Endothelial cell of umbilical vein (primary cell): Measurements from ENCODE around the gene USP33. TPM values are rescaled to one million over a fixed set of nuclear protein-coding genes. Genes with fewer than 3 reads are reported as not detected.
"Not testable (repeated sequence)": the region's sequence is repeated elsewhere in the genome, so short reads cannot be mapped to it uniquely, and the experiment has no call there.

ENCODE experiments used
- BruUV-seq: library from RNA; stranded (reverse); fragments of 400-500 nt; replicated peaks from 2 replicates; lab custom pipeline; 2021; lab: Mats Ljungman, UMichigan
- CTCF ChIA-PET: fragments of 300-600, 350-600 bp; sonication (Branson Sonifier 250); formaldehyde crosslinking; loops from one replicate; lab custom pipeline; 2021; ENCODE audit warnings: antibody characterized with exemption, inconsistent platforms; lab: Charles Lee
- POLR2A ChIA-PET: fragments of 300-600, 350-600 bp; sonication (Branson Sonifier 250); formaldehyde crosslinking; loops from one replicate; lab custom pipeline; 2021; ENCODE audit warnings: antibody characterized with exemption, inconsistent platforms; lab: Charles Lee
- DNase-seq: peaks from one replicate; pipeline ENCODE4 v3.0.0-alpha.2; 2011; ENCODE audit warnings: low read depth, low spot score
- FAIRE-seq: peaks from 2 replicates; lab custom pipeline; 2011; peaks lifted over from hg19 to GRCh38; lab: Jason Lieb, UNC
- H2AFZ ChIP-seq: 2 replicates; pipeline ENCODE4 v1.6.0; 2012; ENCODE audit warnings: low read depth, low read length, control low read depth, inconsistent platforms
- H3K27ac ChIP-seq: 2 replicates; pipeline ENCODE4 v1.5.1; 2011; ENCODE audit warnings: low read depth, mild to moderate bottlenecking, control low read depth, low read length, moderate library complexity; ENCODE audit not compliant: insufficient read depth
- H3K27me3 ChIP-seq, 2 experiments: 2 replicates each; pipeline versions ENCODE4 v1.6.0 to v1.6.1; 2011; ENCODE audit warnings: low read length in 2 of 2, mixed read lengths in 1 of 2; ENCODE audit not compliant: control insufficient read depth in 2 of 2, insufficient read depth in 2 of 2
- H3K36me3 ChIP-seq, 2 experiments: 2 replicates in 1 of 2; 3 replicates in 1 of 2; pipeline ENCODE4 v1.5.1; 2011; ENCODE audit warnings: low read length in 2 of 2, mild to moderate bottlenecking in 1 of 2, moderate library complexity in 1 of 2; ENCODE audit not compliant: control insufficient read depth in 2 of 2, insufficient read depth in 2 of 2; ENCODE audit errors: extremely low read depth in 1 of 2
- H3K4me1 ChIP-seq: 3 replicates; pipeline ENCODE4 v1.5.1; 2011; ENCODE audit warnings: mild to moderate bottlenecking, low read length; ENCODE audit not compliant: control insufficient read depth, insufficient read depth; ENCODE audit errors: extremely low read depth
- H3K4me2 ChIP-seq: 2 replicates; pipeline ENCODE4 v1.6.1; 2011; ENCODE audit warnings: low read length, control low read depth, mixed read lengths; ENCODE audit not compliant: insufficient read depth
- H3K4me3 ChIP-seq, 3 experiments: fragments of 200-600 bp in 1 of 3; sonication (generic), shearing (Covaris generic) in 1 of 3; replicated peaks in 1 of 3; 2 replicates each; pipeline ENCODE4 v1.5.1; 2011 to 2016; ENCODE audit warnings: control low read depth in 3 of 3, low read length in 3 of 3, mild to moderate bottlenecking in 2 of 3, inconsistent platforms in 1 of 3, low read depth in 1 of 3, moderate library complexity in 1 of 3; ENCODE audit not compliant: insufficient read depth in 1 of 3
- H3K79me2 ChIP-seq: 2 replicates; pipeline ENCODE4 v1.6.0; 2012; ENCODE audit warnings: low read length, inconsistent platforms; ENCODE audit not compliant: control insufficient read depth, insufficient read depth
- H3K9ac ChIP-seq: replicated peaks from 2 replicates; pipeline ENCODE3; 2011; ENCODE audit warnings: low read length, control low read depth; ENCODE audit not compliant: insufficient read depth; ENCODE audit errors: extremely low read depth
- H3K9me1 ChIP-seq: replicated peaks from 3 replicates; pipeline ENCODE4 v1.6.0; 2011; ENCODE audit warnings: mild to moderate bottlenecking, low read length; ENCODE audit not compliant: control insufficient read depth, insufficient read depth; ENCODE audit errors: extremely low read depth
- H3K9me3 ChIP-seq: replicated peaks from 2 replicates; pipeline ENCODE4 v1.5.1; 2012; ENCODE audit warnings: low read length, inconsistent platforms; ENCODE audit not compliant: control insufficient read depth, insufficient read depth
- H4K20me1 ChIP-seq: replicated peaks from 2 replicates; pipeline ENCODE3; 2011; ENCODE audit warnings: mild to moderate bottlenecking, low read length; ENCODE audit not compliant: control insufficient read depth, insufficient read depth; ENCODE audit errors: extremely low read depth
- CTCF ChIP-seq, 2 donors: IDR thresholded peaks; 1 replicate in 1 of 2; 2 replicates in 1 of 2; pipeline ENCODE4 v1.5.1; 2011; ENCODE audit warnings: low read length in 2 of 2, mild to moderate bottlenecking in 2 of 2, moderate library complexity in 2 of 2, control low read depth in 1 of 2, inconsistent platforms in 1 of 2, low read depth in 1 of 2; ENCODE audit not compliant: insufficient read depth in 1 of 2; ENCODE audit errors: extremely low read depth in 1 of 2
- EZH2 ChIP-seq: IDR thresholded peaks from 2 replicates; pipeline ENCODE4 v1.6.1; 2012; ENCODE audit warnings: borderline replicate concordance, low read depth, mild to moderate bottlenecking, moderate library complexity, low read length, inconsistent platforms; ENCODE audit not compliant: severe bottlenecking
- FOS ChIP-seq: IDR thresholded peaks from 2 replicates; pipeline ENCODE4 v1.6.1; 2011; ENCODE audit warnings: mild to moderate bottlenecking, low read length, moderate library complexity, borderline replicate concordance; ENCODE audit not compliant: insufficient read depth
- GATA2 ChIP-seq: IDR thresholded peaks from 2 replicates; pipeline ENCODE4 v1.7.0; 2011; ENCODE audit warnings: low read depth, mild to moderate bottlenecking, moderate library complexity, mixed read lengths, low read length; ENCODE audit not compliant: insufficient read length, insufficient read depth
- JUN ChIP-seq: IDR thresholded peaks from 2 replicates; pipeline ENCODE4 v1.6.1; 2011; ENCODE audit warnings: borderline replicate concordance, low read depth; ENCODE audit not compliant: insufficient read length, insufficient read depth
- MAX ChIP-seq: IDR thresholded peaks from 2 replicates; pipeline ENCODE4 v1.6.1; 2011; ENCODE audit not compliant: insufficient read depth, insufficient read length
- MYC ChIP-seq: IDR thresholded peaks from one replicate; pipeline ENCODE4 v1.6.1; 2011; ENCODE audit warnings: mild to moderate bottlenecking, low read depth, low read length
- POLR2A ChIP-seq: IDR thresholded peaks from 2 replicates; pipeline ENCODE4 v1.6.1; 2012; ENCODE audit warnings: low read depth, mild to moderate bottlenecking, control low read depth, low read length
- POLR2AphosphoS5 ChIP-seq: IDR thresholded peaks from 2 replicates; pipeline ENCODE4 v1.6.1; 2012; ENCODE audit warnings: low read depth, mild to moderate bottlenecking, control low read depth, low read length, moderate library complexity; ENCODE audit not compliant: insufficient read depth
- dilution Hi-C: fragments of 300-500 bp; cut with MboI; formaldehyde crosslinking; loops from one replicate; pipeline ENCODE4 v1.15.0; 2019; ENCODE audit warnings: low sequenced_read_pairs; ENCODE audit not compliant: extremely low pct_ligation_motif_present
- intact Hi-C: fragments of 100-400 bp; cut with micrococcal nuclease; formaldehyde crosslinking; loops from one replicate; pipeline ENCODE4 v1.10.0; 2022
- polyA plus RNA-seq, 4 experiments: library from polyadenylated mRNA; depleted of rRNA in 3 of 4; stranded (reverse) in 3 of 4; unstranded in 1 of 4; fragments of >200 nt; gene quantifications; 2 replicates each; pipeline versions ENCODE4 v1.2.1 to v1.2.3, GENCODE V29; 2011 to 2012; ENCODE audit warnings: missing spikeins in 1 of 4
- total RNA-seq: library from RNA; stranded (reverse); gene quantifications from 2 replicates; pipeline ENCODE4 v1.2.3, GENCODE V29; 2021

Gene USP33
- total and polyA plus RNA-seq, 2 donors (not counting 3 experiments of a cell fraction or from before 2014, with no cell fraction given): 22.5 to 46.4 TPM

GRCh38 chr1:77794550-77794949 is 34.9 kb upstream of the USP33 start:
- Histone ChIP-seq H3K9ac (no peak overlapping the region), H3K79me2 (peaks cover 3% of the 10 kb centered on the region), H3K9me3 (no peaks in the 10 kb centered on the region), H3K27ac (no peak overlapping the region), H3K27me3 (no peaks in the 10 kb centered on the region), H2AFZ (no peak overlapping the region), H3K36me3 (peaks cover 2 to 5% of the 10 kb centered on the region in 2 experiments), H3K4me2 (no peak overlapping the region), H4K20me1 (no peaks in the 10 kb centered on the region), H3K9me1 (no peaks in the 10 kb centered on the region), H3K4me1 (peaks cover 22% of the 10 kb centered on the region), H3K4me3 (no peak overlapping the region)
- POLR2A ChIA-PET: no interaction called here
- dilution Hi-C loops: no loop called here
- no peak for DNase-seq
- TF ChIP-seq MAX: no peak
- TF ChIP-seq MYC: no peak
- no peak for TF ChIP-seq FOS
- TF ChIP-seq POLR2AphosphoS5: no peak
- TF ChIP-seq POLR2A: no peak
- no peak for TF ChIP-seq CTCF (IDR thresholded peaks at IDR 0.05; ENCODE audit: extremely low read depth in 1 of 2, insufficient read depth in 1 of 2, low read depth in 1 of 2, low read length in 2 of 2)
- TF ChIP-seq EZH2: no peak
- no peak for TF ChIP-seq GATA2
- no peak for TF ChIP-seq JUN
- CTCF ChIA-PET: no interaction called here
- no TSS peak for BruUV-seq
- intact Hi-C loops: no loop called here
- peak; percentile 21 for FAIRE-seq

GRCh38 chr1:77786093-77786741 is 26.6 kb upstream of the USP33 start:
- H3K36me3 ChIP-seq, H3K9me1 ChIP-seq, H4K20me1 ChIP-seq, H3K4me1 ChIP-seq, CTCF ChIA-PET, dilution Hi-C loops, intact Hi-C loops, DNase-seq, H3K27me3 ChIP-seq, FAIRE-seq, H3K9ac ChIP-seq, POLR2A ChIA-PET, BruUV-seq, H2AFZ ChIP-seq, H3K9me3 ChIP-seq, H3K4me2 ChIP-seq, H3K4me3 ChIP-seq, H3K27ac ChIP-seq: not testable (repeated sequence)
- peaks cover 17% of the 10 kb centered on the region for H3K79me2 ChIP-seq
